ENCODE data around the gene CASK. TPM values are rescaled to one million over a fixed set of nuclear protein-coding genes. Genes with fewer than 3 reads are reported as not detected.
"Not testable (repeated sequence)": the region's sequence is repeated elsewhere in the genome, so short reads cannot be mapped to it uniquely, and the experiment has no call there.

Gene CASK
- total RNA-seq, 1 experiment from 2014 or later: 14.1 TPM

- DNase-seq (ENCODE audit: low read depth): no peak
Measured at GRCh38 chrX:41516456-41516855, 406.9 kb downstream of the CASK start.

- no peak for DNase-seq (ENCODE audit: low read depth)
Measured at GRCh38 chrX:41515376-41515775, 408.0 kb downstream of the CASK start.

- DNase-seq (ENCODE audit: low read depth): no peak
Measured at GRCh38 chrX:41514179-41514578, 409.2 kb downstream of the CASK start.

- not testable (repeated sequence) for DNase-seq (ENCODE audit: low read depth)
Measured at GRCh38 chrX:41512853-41513252, 410.5 kb downstream of the CASK start.

GRCh38 chrX:41512394-41512793, 411.0 kb downstream of the CASK start:
- no peak for DNase-seq (ENCODE audit: low read depth)

GRCh38 chrX:41507919-41508318, 415.4 kb downstream of the CASK start:
- no peak for DNase-seq (ENCODE audit: low read depth)

- no peak for DNase-seq (ENCODE audit: low read depth)
Measured at GRCh38 chrX:41502004-41502403, 421.4 kb downstream of the CASK start.

- no peak for DNase-seq (ENCODE audit: low read depth)
Measured at GRCh38 chrX:41499984-41500383, 423.4 kb downstream of the CASK start.

GRCh38 chrX:41499195-41499594, 424.2 kb downstream of the CASK start:
- DNase-seq (ENCODE audit: low read depth): no peak

- DNase-seq (ENCODE audit: low read depth): peak; percentile 79
Measured at GRCh38 chrX:41491267-41492004, 431.9 kb downstream of the CASK start.

- no peak for DNase-seq (ENCODE audit: low read depth)
Measured at GRCh38 chrX:41490446-41490845, 432.9 kb downstream of the CASK start.

GRCh38 chrX:41482154-41482850, 441.1 kb downstream of the CASK start:
- DNase-seq (ENCODE audit: low read depth): no peak

GRCh38 chrX:41481264-41482109, 441.9 kb downstream of the CASK start:
- peak; percentile 17 for DNase-seq (ENCODE audit: low read depth)

- DNase-seq (ENCODE audit: low read depth): no peak
Measured at GRCh38 chrX:41480508-41481260, 442.7 kb downstream of the CASK start.

- no peak for DNase-seq (ENCODE audit: low read depth)
Measured at GRCh38 chrX:41478381-41478911, 444.9 kb downstream of the CASK start.

- DNase-seq (ENCODE audit: low read depth): no peak
Measured at GRCh38 chrX:41475591-41476241, 447.6 kb downstream of the CASK start.

GRCh38 chrX:41475191-41475590, 448.2 kb downstream of the CASK start:
- DNase-seq (ENCODE audit: low read depth): no peak

- DNase-seq (ENCODE audit: low read depth): no peak
Measured at GRCh38 chrX:41474726-41475100, 448.6 kb downstream of the CASK start.

- DNase-seq (ENCODE audit: low read depth): no peak
Measured at GRCh38 chrX:41473936-41474725, 449.2 kb downstream of the CASK start.

GRCh38 chrX:41472231-41472815, 451.0 kb downstream of the CASK start:
- peak; percentile 6 for DNase-seq (ENCODE audit: low read depth)
